ENCODE results near the gene SOX1.

SOX1 gene

GRCh38 chr13:112074139-112074865 is 7.4 kb downstream of the SOX1 start:
- ChIA-PET POLR2A (no interaction called here), CTCF (no interaction called here)
- TF ChIP-seq FOXM1 (IDR thresholded peaks at IDR 0.05; ENCODE audit: borderline replicate concordance) (no peak), FOXA1 (IDR thresholded peaks at IDR 0.05) (no peak)
- DNase-seq (ENCODE audit: extremely low spot score), result no peak

GRCh38 chr13:112077729-112078128 is 10.8 kb downstream of the SOX1 start:
- CTCF ChIA-PET, result no interaction called here
- TF ChIP-seq ELF4 (IDR thresholded peaks at IDR 0.05) (no peak), SUZ12 (IDR thresholded peaks at IDR 0.05) (no peak), CTBP1 (IDR thresholded peaks at IDR 0.05; ENCODE audit: borderline replicate concordance) (no peak), L3MBTL2 (conservative IDR thresholded peaks at IDR 0.05) (no peak), FOXM1 (IDR thresholded peaks at IDR 0.05; ENCODE audit: borderline replicate concordance) (no peak), TARDBP (IDR thresholded peaks at IDR 0.05) (no peak), HDGF (IDR thresholded peaks at IDR 0.05; ENCODE audit: borderline replicate concordance) (no peak), ZNF384 (IDR thresholded peaks at IDR 0.05) (no peak), FOXA1 (IDR thresholded peaks at IDR 0.05) (no peak), FOXK2 (IDR thresholded peaks at IDR 0.05) (no peak), NFRKB (IDR thresholded peaks at IDR 0.05) (no peak), BHLHE40 (IDR thresholded peaks at IDR 0.05; ENCODE audit: borderline replicate concordance) (no peak), PKNOX1 (IDR thresholded peaks at IDR 0.05) (no peak), LEF1 (IDR thresholded peaks at IDR 0.05; ENCODE audit: borderline replicate concordance) (no peak), SP1 (IDR thresholded peaks at IDR 0.05) (no peak), ARNT (IDR thresholded peaks at IDR 0.05) (no peak)
- POLR2A ChIA-PET, result no interaction called here
- no peak for DNase-seq (ENCODE audit: extremely low spot score)

GRCh38 chr13:112078216-112078615 is 11.3 kb downstream of the SOX1 start:
- no peak for DNase-seq (ENCODE audit: extremely low spot score)
- CTCF ChIA-PET, result no interaction called here
- TF ChIP-seq HDGF (IDR thresholded peaks at IDR 0.05; ENCODE audit: borderline replicate concordance) (no peak), CTBP1 (IDR thresholded peaks at IDR 0.05; ENCODE audit: borderline replicate concordance) (no peak), FOXM1 (IDR thresholded peaks at IDR 0.05; ENCODE audit: borderline replicate concordance) (no peak), PKNOX1 (IDR thresholded peaks at IDR 0.05) (no peak), NFRKB (IDR thresholded peaks at IDR 0.05) (no peak), TARDBP (IDR thresholded peaks at IDR 0.05) (no peak), SUZ12 (IDR thresholded peaks at IDR 0.05) (no peak), BHLHE40 (IDR thresholded peaks at IDR 0.05; ENCODE audit: borderline replicate concordance) (no peak), LEF1 (IDR thresholded peaks at IDR 0.05; ENCODE audit: borderline replicate concordance) (no peak), ARNT (IDR thresholded peaks at IDR 0.05) (no peak), ZNF384 (IDR thresholded peaks at IDR 0.05) (no peak), SP1 (IDR thresholded peaks at IDR 0.05) (no peak), FOXA1 (IDR thresholded peaks at IDR 0.05) (no peak), L3MBTL2 (conservative IDR thresholded peaks at IDR 0.05) (no peak), ELF4 (IDR thresholded peaks at IDR 0.05) (no peak), FOXK2 (IDR thresholded peaks at IDR 0.05) (no peak)
- POLR2A ChIA-PET, result no interaction called here

- no peak for DNase-seq (ENCODE audit: extremely low spot score)
- ChIA-PET CTCF (no interaction called here), POLR2A (interaction anchor here (0.6 kb wide), 1 partner anchor 19 kb away, joined by 3 read pairs; no protein-coding TSS in a partner anchor)
- TF ChIP-seq FOXM1 (IDR thresholded peaks at IDR 0.05; ENCODE audit: borderline replicate concordance) (no peak), PKNOX1 (IDR thresholded peaks at IDR 0.05) (no peak), HDGF (IDR thresholded peaks at IDR 0.05; ENCODE audit: borderline replicate concordance) (no peak), FOXK2 (IDR thresholded peaks at IDR 0.05) (no peak), FOXA1 (IDR thresholded peaks at IDR 0.05) (no peak), NFRKB (IDR thresholded peaks at IDR 0.05) (no peak), CTBP1 (IDR thresholded peaks at IDR 0.05; ENCODE audit: borderline replicate concordance) (no peak), L3MBTL2 (conservative IDR thresholded peaks at IDR 0.05) (no peak), TARDBP (IDR thresholded peaks at IDR 0.05) (no peak), LEF1 (IDR thresholded peaks at IDR 0.05; ENCODE audit: borderline replicate concordance) (no peak), ZNF384 (IDR thresholded peaks at IDR 0.05) (no peak), SP1 (IDR thresholded peaks at IDR 0.05) (no peak), BHLHE40 (IDR thresholded peaks at IDR 0.05; ENCODE audit: borderline replicate concordance) (no peak), ELF4 (IDR thresholded peaks at IDR 0.05) (no peak), SUZ12 (IDR thresholded peaks at IDR 0.05) (no peak), ARNT (IDR thresholded peaks at IDR 0.05) (no peak)
Observed at GRCh38 chr13:112078879-112079531, 12.1 kb downstream of the SOX1 start.

GRCh38 chr13:112079696-112080095 is 12.7 kb downstream of the SOX1 start:
- no peak for DNase-seq (ENCODE audit: extremely low spot score)
- no peak for TF ChIP-seq ARNT (IDR thresholded peaks at IDR 0.05)
- TF ChIP-seq L3MBTL2 (conservative IDR thresholded peaks at IDR 0.05), result no peak
- no peak for TF ChIP-seq SUZ12 (IDR thresholded peaks at IDR 0.05)
- ChIA-PET CTCF (interaction anchor here (0.7 kb wide), 1 partner anchor 450 kb away, joined by 4 read pairs; no protein-coding TSS in a partner anchor), POLR2A (interaction anchor here (0.6 kb wide), 1 partner anchor 19 kb away, joined by 3 read pairs; no protein-coding TSS in a partner anchor)

- POLR2A ChIA-PET, result no interaction called here
- CTCF ChIA-PET, result no interaction called here
- TF ChIP-seq BHLHE40 (IDR thresholded peaks at IDR 0.05; ENCODE audit: borderline replicate concordance) (no peak), SP1 (IDR thresholded peaks at IDR 0.05) (no peak), L3MBTL2 (conservative IDR thresholded peaks at IDR 0.05) (no peak), PKNOX1 (IDR thresholded peaks at IDR 0.05) (no peak), FOXA1 (IDR thresholded peaks at IDR 0.05) (no peak), CTBP1 (IDR thresholded peaks at IDR 0.05; ENCODE audit: borderline replicate concordance) (no peak), TARDBP (IDR thresholded peaks at IDR 0.05) (no peak), NFRKB (IDR thresholded peaks at IDR 0.05) (no peak), HDGF (IDR thresholded peaks at IDR 0.05; ENCODE audit: borderline replicate concordance) (no peak), ELF4 (IDR thresholded peaks at IDR 0.05) (no peak), FOXK2 (IDR thresholded peaks at IDR 0.05) (no peak), LEF1 (IDR thresholded peaks at IDR 0.05; ENCODE audit: borderline replicate concordance) (no peak), ZNF384 (IDR thresholded peaks at IDR 0.05) (no peak), FOXM1 (IDR thresholded peaks at IDR 0.05; ENCODE audit: borderline replicate concordance) (no peak), ARNT (IDR thresholded peaks at IDR 0.05) (no peak), SUZ12 (IDR thresholded peaks at IDR 0.05) (no peak)
- no peak for DNase-seq (ENCODE audit: extremely low spot score)
Observed at GRCh38 chr13:112083971-112084370, 17.0 kb downstream of the SOX1 start.

All from HEK293T (cell line).